Activated gamma-delta T cell treated with Interleukin-2 at 50 U/mL for 16 hours (primary cell): Measurements from ENCODE around the gene PRUNE1.
A peak's percentile ranks its signal among the peaks of the same experiment; 100 is the strongest.

Experiments
- DNase-seq: peaks from one replicate; pipeline ENCODE4 v3.0.0-alpha.2; 2020

Gene PRUNE1

DNA sequence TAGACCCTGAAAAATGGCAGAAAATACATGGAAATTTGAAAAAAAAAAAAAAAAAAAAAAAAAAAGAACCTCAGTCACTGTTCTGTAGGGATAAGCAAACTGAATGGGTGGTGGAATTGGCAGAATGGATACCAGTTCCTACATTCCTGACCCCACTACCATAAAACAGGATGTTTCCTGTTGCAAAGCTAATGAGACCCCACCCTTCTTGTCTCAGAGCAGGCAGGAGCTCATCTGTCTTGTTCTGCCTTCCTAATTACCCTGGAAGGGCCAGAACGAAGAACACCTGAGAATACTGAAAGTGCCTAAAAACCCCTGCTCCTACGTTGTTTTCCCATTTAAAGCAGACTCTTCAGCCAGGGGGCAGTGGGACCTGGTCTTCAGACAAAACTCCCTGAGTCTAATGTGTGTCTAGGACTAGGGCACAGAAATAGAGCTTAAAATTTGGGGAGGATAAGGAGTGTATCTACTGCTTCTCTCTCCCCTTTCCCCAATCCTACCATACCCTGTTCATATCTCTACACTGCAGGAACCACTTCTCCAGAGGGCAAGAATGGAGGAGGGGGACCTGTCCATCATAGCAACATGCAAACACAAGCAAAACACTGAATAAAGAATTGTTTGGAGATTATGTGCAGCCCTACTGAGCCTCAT is 43.2 kb downstream of the PRUNE1 start:
- DNase-seq = no peak

DNA sequence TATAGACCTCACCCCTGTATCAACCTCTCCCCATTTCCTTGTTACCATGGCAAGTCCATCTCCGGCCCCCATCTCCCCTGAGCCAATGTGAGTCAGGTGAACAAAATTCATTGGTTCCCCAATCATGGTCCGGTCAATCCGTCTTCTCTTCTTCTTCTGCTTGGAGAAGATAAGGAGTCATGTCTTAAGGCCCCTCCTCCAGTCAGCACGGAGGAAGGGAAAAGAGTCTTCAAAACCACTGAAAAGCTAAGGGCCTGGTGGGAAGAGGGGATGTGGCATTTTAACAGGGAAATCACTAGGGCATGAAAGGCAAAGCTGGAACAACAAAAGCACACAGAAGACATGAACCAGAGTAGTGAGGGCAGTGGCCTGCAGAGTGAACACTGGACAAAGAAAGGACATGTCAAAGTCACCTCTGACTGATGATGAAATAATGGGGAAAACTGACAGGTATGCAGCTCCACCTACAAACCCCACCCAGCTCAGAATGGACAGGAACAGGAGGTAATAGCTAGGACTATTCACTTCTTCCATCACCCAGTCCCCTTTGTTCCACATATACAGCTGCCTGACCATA is 46.8 kb downstream of the PRUNE1 start:
- no peak for DNase-seq

DNA sequence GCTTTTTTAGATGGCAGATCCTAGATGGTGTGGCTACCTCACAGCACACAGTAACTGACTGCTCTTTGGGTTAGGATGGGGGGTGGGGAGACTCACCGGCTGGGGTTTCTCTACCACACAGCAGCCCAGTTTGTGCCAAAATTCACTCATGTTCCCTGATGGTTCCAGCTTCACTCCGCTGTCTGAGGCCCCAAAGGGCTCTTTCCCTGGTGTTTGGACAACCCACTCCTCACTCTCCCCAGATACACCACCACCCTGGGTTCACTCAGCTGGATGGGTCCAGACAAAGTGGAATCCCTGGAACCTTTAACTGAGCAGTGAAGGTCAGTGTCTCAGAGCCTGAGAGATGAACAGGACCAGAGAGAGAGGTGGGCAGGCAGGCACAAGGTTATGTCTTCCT is 47.3 kb downstream of the PRUNE1 start:
- no peak for DNase-seq

DNA sequence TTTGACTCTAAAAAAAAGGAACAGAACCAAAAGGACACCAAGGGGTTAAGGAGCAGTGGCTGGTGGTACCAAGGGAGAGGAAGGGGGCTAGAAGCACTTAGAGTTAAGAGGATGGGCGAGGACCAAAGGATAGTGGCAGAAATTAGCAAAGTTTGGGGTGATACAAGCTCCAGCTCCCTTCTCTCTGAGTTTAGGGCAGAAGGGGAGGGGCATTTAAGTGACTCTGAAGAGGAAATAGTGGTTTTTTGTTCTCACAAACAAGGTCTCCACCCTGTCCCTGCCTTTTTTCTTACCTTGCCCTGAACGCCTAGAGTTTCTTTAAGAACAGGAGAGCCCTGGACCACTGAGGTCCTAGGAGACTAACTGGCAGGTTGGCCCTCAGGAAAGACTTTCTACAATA is 47.9 kb downstream of the PRUNE1 start:
- peak; percentile 48 for DNase-seq

DNA sequence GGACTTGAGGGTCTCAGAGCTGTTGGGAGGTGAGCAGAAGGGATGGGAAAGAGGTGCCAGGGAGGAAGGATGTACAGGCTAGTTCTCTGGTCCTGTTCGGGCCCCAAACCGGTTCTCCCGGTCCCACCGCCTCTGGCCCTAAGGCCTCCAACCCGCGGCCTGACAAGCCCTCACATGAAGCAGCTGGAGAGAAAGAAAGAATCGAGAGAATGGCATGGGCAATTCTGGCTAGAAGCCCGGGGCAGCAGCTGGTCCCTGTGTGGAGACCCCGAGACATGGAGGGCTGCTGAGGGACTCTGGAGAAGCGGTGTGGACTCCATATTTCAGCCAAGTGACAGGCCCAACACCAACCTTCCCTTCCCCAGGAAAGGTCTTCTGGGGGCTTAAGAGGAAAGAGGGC is 50.4 kb downstream of the PRUNE1 start:
- DNase-seq = no peak

DNA sequence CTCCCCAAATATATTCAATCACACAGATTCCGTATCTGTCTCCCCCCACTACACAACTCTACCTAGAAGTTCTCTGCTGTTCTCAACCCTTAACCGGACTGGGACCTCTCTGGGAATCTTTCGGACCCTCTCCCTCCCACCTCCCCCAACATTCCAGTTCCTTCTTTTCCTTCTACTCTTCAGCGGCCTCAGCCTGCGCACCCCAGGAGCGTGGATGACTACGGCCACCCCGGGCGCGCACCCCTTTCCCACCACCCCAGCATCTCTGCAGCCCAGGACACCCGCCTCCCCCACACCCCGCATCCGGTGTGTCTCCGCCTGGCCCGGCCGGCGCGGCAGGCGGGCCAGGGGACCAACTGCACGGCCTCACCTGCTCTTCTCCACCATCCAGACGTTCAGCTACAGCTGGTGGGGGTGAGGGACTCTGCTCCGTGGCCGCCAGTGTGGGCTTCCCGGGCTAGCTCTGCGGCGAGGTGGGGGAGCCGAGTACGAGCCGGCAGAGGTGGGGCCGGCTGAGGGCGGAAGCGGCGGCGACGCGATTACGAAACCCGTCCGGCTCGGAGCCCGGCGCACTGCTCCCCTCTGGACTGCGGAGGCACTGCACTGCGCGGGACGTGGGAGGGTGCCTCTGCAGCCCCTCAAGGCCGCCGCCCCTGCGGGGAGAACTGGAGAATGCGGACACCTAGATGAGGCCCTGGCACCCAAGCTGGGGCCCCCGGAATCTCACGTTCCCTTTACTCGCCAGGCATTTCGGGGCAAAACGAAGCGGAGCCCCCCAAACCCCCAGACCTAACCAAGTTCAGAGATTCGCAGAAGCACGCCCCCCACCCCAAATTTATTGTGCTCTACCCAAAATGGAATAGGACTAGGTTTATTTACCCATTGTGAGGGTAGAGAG is 51.1 kb downstream of the PRUNE1 start, which contains the start of gene CDC42SE1:
CDC42SE1 (minus strand) TSS at position 514 of the 898 bp plus-strand sequence. CDS start 3,892 bp downstream, outside the sequence.
- DNase-seq = peak; percentile 85

DNA sequence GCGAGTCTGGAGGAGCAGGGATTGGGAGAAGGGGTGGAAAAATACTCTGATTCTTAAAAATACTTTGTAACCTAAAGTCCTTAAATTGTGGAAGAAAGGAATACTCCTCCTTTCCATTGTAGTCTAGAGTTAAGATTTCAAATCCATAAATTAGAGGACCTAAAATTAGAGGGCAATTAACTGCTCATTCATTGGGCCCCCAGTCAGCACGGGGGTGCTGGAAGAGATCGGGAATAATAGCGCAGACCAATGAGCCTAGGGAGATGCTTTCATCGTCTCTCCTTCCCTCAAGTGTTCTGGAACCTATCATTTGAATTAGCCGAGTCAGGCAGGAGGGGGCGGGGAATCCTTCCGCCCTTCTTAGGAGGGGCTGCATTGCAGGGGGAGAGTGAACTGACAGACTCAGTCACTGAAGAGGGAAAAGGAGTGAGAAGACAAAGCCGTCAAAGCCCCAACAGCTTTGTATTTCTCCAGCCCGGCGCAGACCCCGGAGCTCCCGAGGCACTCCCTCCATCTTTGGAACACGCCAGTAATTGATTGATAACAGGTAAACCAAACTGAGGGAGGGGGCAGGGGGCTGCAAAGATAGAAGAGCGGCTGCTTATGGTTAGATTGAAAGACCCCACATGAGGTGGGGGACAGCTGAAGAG is 51.9 kb downstream of the PRUNE1 start, which contains the start of gene MLLT11:
MLLT11 (plus strand) TSS at position 391 of the 650 bp plus-strand sequence. CDS start 6,828 bp downstream, outside the sequence.
- DNase-seq = no peak

DNA sequence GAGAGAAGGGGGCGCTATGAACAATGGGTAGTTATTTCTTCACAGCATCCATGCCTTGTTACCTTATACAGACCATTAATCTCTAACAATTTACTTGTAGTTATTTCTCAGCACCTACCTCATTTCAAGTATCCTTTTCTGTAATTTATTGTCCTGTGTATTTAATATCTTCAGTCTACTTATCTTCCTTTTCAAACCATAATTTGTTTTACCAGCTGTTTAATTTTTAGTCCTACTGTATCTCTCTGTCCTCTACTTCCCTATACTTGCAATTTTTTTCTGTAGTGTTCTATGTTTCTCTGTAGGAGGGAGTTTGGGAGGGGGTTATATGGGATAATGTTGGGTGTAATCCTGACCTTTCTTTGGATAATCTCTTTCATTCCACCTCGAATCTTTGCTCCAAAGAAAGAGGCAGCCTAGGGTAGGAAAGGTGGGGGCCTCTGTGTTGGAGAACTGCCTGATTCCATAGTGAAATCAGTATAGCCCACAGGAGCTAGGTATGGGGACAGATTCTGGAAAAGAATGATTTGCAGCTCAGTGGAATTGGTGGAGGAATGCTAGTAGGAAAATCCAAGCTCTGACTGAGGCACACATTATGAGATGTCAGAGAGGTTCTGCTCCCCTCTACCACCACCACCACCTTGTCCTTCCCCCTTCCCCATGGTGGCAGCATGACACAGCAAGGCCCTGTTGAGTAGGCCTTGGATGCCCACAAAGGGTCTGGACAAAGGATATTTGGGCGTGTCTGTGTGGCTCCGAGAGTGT is 52.6 kb downstream of the PRUNE1 start:
- DNase-seq = no peak

DNA sequence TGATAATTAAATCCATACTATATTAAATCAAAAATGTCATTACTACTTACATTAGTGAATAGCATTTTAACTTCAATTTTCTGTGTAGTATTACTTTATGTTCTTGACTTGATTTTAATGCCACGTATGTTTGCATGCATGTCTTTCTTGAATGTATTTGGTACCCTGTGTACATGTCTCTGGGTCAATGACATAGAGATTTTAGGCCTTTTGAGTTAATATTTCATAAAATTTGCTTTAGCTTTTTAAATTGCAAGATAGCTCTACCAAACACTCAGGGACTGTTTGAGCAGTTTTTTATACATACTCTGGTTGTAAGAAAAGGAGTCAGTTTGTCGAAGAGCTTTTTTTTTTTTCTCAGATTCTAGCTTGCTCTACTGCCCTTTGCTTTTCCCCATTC is 53.5 kb downstream of the PRUNE1 start:
- DNase-seq = no peak

DNA sequence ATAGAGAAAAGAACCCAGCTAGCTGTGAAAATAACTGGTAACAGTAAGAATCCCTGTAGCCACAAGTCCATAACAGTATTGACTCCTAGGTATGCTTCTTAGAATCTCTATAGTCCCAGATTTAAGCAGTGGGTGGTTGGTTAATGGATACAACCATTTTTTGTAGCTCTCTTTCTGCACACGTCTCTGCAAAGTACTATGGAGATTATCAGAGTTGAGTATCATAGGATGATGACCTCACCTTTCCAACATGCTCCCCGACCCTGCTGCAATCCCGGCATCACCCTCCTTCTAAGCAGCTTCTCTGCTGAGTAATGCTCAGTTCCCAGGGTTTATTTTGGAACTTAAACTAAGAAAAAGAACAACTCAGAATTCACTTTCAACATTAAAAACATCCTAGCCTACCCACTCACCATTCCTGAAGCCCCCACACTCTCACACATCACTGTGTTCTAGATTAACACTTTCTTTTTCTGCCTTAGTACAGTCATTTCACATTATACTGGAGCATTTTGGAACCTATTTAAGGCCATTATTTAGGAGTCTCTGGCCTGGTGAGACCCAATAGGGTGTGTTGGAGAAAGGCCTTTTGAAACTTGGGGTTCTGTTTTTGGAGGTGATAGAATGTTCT is 54.6 kb downstream of the PRUNE1 start:
- no peak for DNase-seq

DNA sequence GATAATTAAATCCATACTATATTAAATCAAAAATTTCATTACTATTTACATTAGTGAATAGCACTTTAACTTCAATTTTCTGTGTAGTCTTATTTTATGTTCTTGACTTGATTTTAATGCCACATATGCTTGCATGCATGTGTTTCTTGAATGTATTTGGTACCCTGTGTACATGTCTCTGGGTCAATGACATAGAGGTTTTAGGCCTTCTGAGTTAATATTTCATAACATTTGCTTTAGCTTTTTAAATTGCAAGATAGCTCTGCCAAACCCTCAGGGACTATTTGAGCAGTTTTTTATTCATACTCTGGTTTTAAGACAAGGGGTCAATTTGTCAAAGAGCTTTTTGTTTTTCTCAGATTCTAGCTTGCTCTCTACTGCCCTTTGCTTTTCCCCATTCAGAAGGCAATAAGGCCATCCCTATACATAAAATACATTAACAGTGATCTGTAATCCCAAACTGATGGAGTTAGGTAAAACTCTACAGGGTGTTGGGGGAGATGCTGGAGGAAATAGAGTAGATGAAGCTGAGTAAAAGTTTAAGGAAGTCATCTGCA is 56.9 kb downstream of the PRUNE1 start:
- DNase-seq = no peak

DNA sequence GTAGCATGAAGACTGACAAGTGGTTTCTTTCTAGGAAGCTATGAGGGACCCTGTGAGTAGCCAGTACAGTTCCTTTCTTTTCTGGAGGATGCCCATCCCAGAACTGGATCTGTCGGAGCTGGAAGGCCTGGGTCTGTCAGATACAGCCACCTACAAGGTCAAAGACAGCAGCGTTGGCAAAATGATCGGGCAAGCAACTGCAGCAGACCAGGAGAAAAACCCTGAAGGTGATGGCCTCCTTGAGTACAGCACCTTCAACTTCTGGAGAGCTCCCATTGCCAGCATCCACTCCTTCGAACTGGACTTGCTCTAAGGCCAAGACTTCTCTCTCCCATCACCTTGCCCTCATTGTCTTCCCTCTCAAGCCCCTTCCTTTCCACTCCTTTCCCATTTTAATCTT is 58.9 kb downstream of the PRUNE1 start:
- no peak for DNase-seq

DNA sequence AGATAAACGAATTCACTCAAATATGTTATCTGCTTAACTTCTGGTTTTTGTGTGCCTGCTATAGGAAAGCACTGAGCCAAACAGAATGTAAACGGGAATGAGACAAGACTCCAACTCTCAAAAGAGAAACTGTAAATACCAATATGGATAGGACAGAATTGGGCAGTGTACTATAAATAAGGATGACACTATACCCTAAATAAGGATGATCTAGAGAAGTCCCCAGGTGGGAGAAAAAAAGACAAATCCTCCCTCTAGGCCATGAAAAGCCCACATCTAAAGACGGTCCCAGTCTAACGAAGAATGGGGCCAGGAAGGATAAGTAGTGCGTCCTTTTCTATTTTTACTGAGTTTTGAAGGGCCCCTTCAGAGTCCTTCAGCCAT is 60.8 kb downstream of the PRUNE1 start:
- DNase-seq = no peak

DNA sequence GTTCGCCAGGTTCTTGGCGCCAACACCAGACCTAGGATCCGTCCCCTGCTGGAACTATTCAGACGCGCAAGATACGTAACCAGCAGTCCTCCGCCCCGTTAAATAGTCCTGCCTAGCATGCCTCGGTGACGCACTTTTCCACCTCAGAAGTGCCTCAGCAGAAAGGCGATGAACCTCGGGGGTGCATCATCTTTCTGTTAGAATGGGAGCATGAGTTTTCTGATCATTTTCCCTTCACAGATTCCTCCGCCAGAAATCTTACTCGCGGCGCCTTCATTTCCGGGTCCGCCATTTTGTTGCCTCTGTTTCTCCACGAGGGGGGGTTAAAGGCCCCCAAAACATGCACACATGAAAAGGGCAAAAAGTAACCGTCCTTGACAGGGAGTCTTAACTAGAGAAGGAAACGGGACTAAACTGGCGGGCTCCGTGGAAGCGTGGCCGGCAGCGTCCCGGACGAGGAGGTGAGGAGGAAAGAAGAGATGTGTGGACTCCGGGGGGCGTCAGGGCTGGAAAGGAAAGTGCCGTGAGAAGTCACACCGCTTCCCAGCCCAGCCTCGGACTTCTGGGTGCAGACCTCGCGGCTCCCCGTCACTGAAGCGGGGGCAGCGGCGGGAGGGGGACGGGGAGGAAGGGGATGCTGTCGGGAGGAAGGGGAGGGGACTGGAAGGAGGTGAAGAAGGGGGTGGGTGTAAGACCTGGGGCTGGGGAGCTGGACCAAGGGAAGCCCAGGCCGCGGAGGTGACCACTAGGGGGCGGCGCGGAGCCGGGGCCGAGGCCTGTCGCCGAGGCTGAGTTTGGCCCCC is 62.4 kb downstream of the PRUNE1 start, which contains the start of gene GABPB2:
GABPB2 (plus strand) TSS at position 288 of the 803 bp plus-strand sequence. CDS start 17,429 bp downstream, outside the sequence.
- DNase-seq = peak; percentile 84

DNA sequence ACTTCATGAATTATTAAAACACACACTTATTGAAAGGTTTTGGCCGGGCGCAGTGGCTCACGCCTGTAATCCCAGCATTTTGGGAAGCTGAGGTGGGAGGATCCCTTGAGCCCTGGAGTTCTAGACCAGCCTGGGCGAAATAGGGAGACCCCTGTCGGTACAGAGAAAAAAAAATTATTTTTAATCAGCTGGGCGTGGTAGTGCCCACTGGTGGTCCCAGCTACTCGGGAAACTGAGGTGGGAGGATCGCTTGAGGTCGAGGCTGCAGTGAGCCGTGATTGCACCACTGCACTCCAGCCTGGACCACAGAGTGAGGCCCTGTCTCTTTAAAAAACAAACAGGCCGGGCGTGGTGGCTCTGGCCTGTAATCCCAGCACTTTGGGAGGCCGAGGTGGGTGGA is 64.0 kb downstream of the PRUNE1 start:
- no peak for DNase-seq
